HepG2 (cell line): ENCODE measurements around the gene TRMT112. TPM values are rescaled to one million over a fixed set of nuclear protein-coding genes. Genes with fewer than 3 reads are reported as not detected.
A peak's percentile ranks its signal among the peaks of the same experiment; 100 is the strongest.

Source experiments
- ARNT2 ChIP-seq: sonication (generic); formaldehyde crosslinking; IDR thresholded peaks from 2 replicates; pipeline ENCODE4 v1.8.0; 2022; ENCODE audit warnings: mild to moderate bottlenecking, low read depth, missing genetic modification reagents, moderate library complexity
- EZH2 ChIP-seq: conservative IDR thresholded peaks from 2 replicates; pipeline ENCODE4 v1.6.1; 2012; ENCODE audit warnings: mild to moderate bottlenecking, low read depth, low read length, moderate library complexity
- GLI4 ChIP-seq: sonication (generic); formaldehyde crosslinking; IDR thresholded peaks from 2 replicates; pipeline ENCODE4 v1.5.1; 2020; ENCODE audit warnings: missing genetic modification reagents, mild to moderate bottlenecking, moderate library complexity, borderline replicate concordance
- HMG20B ChIP-seq: conservative IDR thresholded peaks from 2 replicates; pipeline ENCODE4 v1.6.1; 2016; ENCODE audit warnings: missing genetic modification reagents, missing compliant biosample characterization
- HNF4A ChIP-seq: sonication (generic); formaldehyde crosslinking; IDR thresholded peaks from 2 replicates; pipeline ENCODE4 v1.4.0; 2020; ENCODE audit warnings: missing genetic modification reagents
- KDM6A ChIP-seq: IDR thresholded peaks from 2 replicates; pipeline ENCODE4 v1.6.1; 2016; ENCODE audit warnings: low read depth
- KMT2A ChIP-seq: sonication (generic); formaldehyde crosslinking; IDR thresholded peaks from 2 replicates; pipeline ENCODE4 v1.4.0; 2020; ENCODE audit warnings: missing genetic modification reagents
- NCOR1 ChIP-seq: fragments of 200-600 bp; sonication (generic); IDR thresholded peaks from 2 replicates; pipeline ENCODE4 v1.7.0; 2017; ENCODE audit warnings: antibody characterized with exemption, low read length, borderline replicate concordance
- PRPF4 ChIP-seq: fragments of 200-400 bp; formaldehyde crosslinking; IDR thresholded peaks from 2 replicates; pipeline ENCODE4 v1.6.1; 2016; ENCODE audit warnings: low read length, low read depth; ENCODE audit not compliant: poor library complexity, severe bottlenecking
- RBAK ChIP-seq: sonication (generic); formaldehyde crosslinking; IDR thresholded peaks from 2 replicates; pipeline ENCODE4 v1.5.1; 2020; ENCODE audit warnings: mild to moderate bottlenecking, missing genetic modification reagents
- RFXANK ChIP-seq: IDR thresholded peaks from 2 replicates; pipeline ENCODE4 v1.6.1; 2016
- TAF1 ChIP-seq: sonication (generic); formaldehyde crosslinking; IDR thresholded peaks from 2 replicates; pipeline ENCODE4 v1.4.0; 2020; ENCODE audit warnings: missing genetic modification reagents
- ZNF235 ChIP-seq: sonication (generic); formaldehyde crosslinking; IDR thresholded peaks from 2 replicates; pipeline ENCODE4 v1.8.1; 2023; ENCODE audit warnings: mild to moderate bottlenecking, missing genetic modification reagents, borderline replicate concordance
- ZNF317 ChIP-seq: sonication (generic); formaldehyde crosslinking; IDR thresholded peaks from 2 replicates; pipeline ENCODE4 v1.5.0; 2020; ENCODE audit warnings: mild to moderate bottlenecking, missing genetic modification reagents
- ZNF33B ChIP-seq: sonication (generic); formaldehyde crosslinking; IDR thresholded peaks from 2 replicates; pipeline ENCODE4 v1.5.1; 2020; ENCODE audit warnings: mild to moderate bottlenecking, missing genetic modification reagents
- ZNF343 ChIP-seq: sonication (generic); formaldehyde crosslinking; IDR thresholded peaks from 2 replicates; pipeline ENCODE4 v1.4.0; 2020; ENCODE audit warnings: mild to moderate bottlenecking, missing genetic modification reagents
- ZNF468 ChIP-seq: sonication (generic); formaldehyde crosslinking; IDR thresholded peaks from 2 replicates; pipeline ENCODE4 v1.8.0; 2022; ENCODE audit warnings: mild to moderate bottlenecking, moderate library complexity, missing genetic modification reagents
- ZNF614 ChIP-seq: IDR thresholded peaks from 2 replicates; pipeline ENCODE4 v1.6.1; 2018; ENCODE audit warnings: missing biosample characterization, missing genetic modification reagents, inconsistent platforms, borderline replicate concordance
- ZSCAN29 ChIP-seq: sonication (generic); formaldehyde crosslinking; conservative IDR thresholded peaks from 2 replicates; pipeline ENCODE4 v1.4.0; 2020; ENCODE audit warnings: mild to moderate bottlenecking, missing genetic modification reagents
- polyA plus RNA-seq, 8 experiments: library from polyadenylated mRNA; depleted of rRNA in 3 of 8; stranded (reverse) in 7 of 8; unstranded in 1 of 8; fragments of >200 nt; fragmentation: Illumina TruSeq in 4 of 8; extraction: Trizol in 4 of 8; gene quantifications; 2 replicates each; pipeline versions ENCODE4 v1.2.1 to v1.2.3, GENCODE V29; 2011 to 2016; ENCODE audit warnings: low read depth in 4 of 8, missing spikeins in 1 of 8, mixed read lengths in 1 of 8; ENCODE audit not compliant: insufficient read depth in 1 of 8
- total RNA-seq, 5 experiments: library from RNA; depleted of rRNA; stranded (reverse); fragments of >200 nt; fragmentation: Illumina TruSeq; extraction: Trizol; gene quantifications; 2 replicates each; pipeline ENCODE4 v1.2.3, GENCODE V29; 2016; ENCODE audit warnings: low read depth in 1 of 5
- TF ChIP-seq, protein P1 (sequence below): IDR thresholded peaks from 2 replicates; pipeline ENCODE4 v1.6.1; 2016; ENCODE audit warnings: missing compliant biosample characterization, missing genetic modification reagents, borderline replicate concordance
- TF ChIP-seq, protein P2 (sequence below): fragments of 450-650 bp; IDR thresholded peaks from 2 replicates; pipeline ENCODE4 v1.6.1; 2017
- TF ChIP-seq, protein P3 (sequence below): sonication (generic); formaldehyde crosslinking; IDR thresholded peaks from 2 replicates; pipeline ENCODE4 v1.9.0; 2021; ENCODE audit warnings: missing genetic modification reagents, borderline replicate concordance

TRMT112 gene
- total and polyA plus RNA-seq, 2 of the 13 experiments (the other 11 are each of a cell fraction or from before 2014, with no cell fraction given): 186 to 409 TPM

DNA sequence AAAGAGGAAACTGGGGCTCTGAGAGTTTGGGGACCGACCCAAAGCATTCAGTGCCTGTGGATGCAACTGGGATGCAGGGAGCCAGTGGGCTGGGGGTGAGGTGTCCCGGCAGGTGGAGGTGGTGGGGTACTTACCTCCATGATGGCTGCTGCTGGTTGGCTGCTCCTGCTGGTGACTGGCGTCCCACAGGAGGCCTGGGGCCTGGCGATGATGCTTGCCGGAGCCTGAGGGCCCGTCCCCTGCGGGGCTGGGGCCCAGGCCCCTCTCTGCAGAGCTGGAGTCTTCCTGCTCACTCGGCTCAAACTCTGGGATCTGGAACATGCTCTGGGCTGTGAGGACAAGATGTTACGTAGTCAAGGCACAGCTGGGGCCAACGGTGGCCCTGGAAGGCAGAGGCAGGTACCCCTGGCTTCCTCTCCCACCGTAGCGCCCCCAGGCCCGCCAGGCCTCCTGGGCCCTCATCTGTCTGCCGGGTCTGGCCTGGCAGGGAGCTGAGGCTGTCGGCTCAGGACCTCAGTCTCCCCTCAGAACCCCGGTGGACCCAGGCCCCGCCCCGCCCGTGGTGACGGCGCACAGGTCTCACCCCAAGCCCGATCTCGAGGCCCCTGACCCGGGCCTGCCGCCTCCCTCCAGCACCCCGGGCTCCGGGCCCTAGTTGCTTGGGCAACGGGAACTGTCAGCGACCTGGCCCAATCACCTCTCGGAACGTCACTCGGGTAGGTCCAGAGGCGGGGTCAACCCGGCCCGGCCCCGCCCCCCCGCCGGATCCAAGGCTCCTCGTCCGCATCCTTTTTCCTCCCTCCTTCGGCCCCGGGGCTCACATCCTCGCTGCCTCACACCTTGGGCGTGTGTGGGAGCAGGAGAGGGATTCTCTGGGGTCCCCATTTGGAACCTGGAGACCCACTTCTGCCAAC, 33.1 kb downstream of the TRMT112 start, which contains the start of gene BAD (continued):
- TF ChIP-seq RBAK (no peak), RFXANK (CRISPR knock-in tag) (no peak), ZNF343 (CRISPR knock-in tag) (no peak), TAF1 (peak; percentile 53; the same call in 1 of the 2 replicates), EZH2 (no peak), ZNF468 (CRISPR knock-in tag) (no peak), HMG20B (CRISPR knock-in tag) (no peak), NCOR1 (no peak), PRPF4 (no peak), ZNF614 (no peak), ZNF235 (CRISPR knock-in tag) (no peak), ARNT2 (no peak), KDM6A (no peak), KMT2A (no peak), GLI4 (CRISPR knock-in tag) (no peak), ZNF317 (CRISPR knock-in tag) (no peak), ZNF33B (CRISPR knock-in tag) (no peak), ZSCAN29 (CRISPR knock-in tag) (peak; percentile 44; the same call in 1 of the 2 replicates), HNF4A (CRISPR knock-in tag) (no peak)
- TF ChIP-seq, protein P1, sequence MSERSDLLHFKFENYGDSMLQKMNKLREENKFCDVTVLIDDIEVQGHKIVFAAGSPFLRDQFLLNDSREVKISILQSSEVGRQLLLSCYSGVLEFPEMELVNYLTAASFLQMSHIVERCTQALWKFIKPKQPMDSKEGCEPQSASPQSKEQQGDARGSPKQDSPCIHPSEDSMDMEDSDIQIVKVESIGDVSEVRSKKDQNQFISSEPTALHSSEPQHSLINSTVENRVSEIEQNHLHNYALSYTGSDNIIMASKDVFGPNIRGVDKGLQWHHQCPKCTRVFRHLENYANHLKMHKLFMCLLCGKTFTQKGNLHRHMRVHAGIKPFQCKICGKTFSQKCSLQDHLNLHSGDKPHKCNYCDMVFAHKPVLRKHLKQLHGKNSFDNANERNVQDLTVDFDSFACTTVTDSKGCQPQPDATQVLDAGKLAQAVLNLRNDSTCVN (CRISPR knock-in tag): 0 out of 2 replicates have a peak, but pooled peaks have one; percentile 27
- TF ChIP-seq, protein P2, sequence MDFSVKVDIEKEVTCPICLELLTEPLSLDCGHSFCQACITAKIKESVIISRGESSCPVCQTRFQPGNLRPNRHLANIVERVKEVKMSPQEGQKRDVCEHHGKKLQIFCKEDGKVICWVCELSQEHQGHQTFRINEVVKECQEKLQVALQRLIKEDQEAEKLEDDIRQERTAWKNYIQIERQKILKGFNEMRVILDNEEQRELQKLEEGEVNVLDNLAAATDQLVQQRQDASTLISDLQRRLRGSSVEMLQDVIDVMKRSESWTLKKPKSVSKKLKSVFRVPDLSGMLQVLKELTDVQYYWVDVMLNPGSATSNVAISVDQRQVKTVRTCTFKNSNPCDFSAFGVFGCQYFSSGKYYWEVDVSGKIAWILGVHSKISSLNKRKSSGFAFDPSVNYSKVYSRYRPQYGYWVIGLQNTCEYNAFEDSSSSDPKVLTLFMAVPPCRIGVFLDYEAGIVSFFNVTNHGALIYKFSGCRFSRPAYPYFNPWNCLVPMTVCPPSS: no peak
- TF ChIP-seq, protein P3, sequence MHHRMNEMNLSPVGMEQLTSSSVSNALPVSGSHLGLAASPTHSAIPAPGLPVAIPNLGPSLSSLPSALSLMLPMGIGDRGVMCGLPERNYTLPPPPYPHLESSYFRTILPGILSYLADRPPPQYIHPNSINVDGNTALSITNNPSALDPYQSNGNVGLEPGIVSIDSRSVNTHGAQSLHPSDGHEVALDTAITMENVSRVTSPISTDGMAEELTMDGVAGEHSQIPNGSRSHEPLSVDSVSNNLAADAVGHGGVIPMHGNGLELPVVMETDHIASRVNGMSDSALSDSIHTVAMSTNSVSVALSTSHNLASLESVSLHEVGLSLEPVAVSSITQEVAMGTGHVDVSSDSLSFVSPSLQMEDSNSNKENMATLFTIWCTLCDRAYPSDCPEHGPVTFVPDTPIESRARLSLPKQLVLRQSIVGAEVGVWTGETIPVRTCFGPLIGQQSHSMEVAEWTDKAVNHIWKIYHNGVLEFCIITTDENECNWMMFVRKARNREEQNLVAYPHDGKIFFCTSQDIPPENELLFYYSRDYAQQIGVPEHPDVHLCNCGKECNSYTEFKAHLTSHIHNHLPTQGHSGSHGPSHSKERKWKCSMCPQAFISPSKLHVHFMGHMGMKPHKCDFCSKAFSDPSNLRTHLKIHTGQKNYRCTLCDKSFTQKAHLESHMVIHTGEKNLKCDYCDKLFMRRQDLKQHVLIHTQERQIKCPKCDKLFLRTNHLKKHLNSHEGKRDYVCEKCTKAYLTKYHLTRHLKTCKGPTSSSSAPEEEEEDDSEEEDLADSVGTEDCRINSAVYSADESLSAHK: no peak
